ENCODE results near the gene DEFB127. TPM values are rescaled to one million over a fixed set of nuclear protein-coding genes. Genes with fewer than 3 reads are reported as not detected.

Gene DEFB127
- total RNA-seq (2021; ENCODE audit: unreplicated experiment) (not detected), Bru-seq, nascent RNA (not detected), BruChase-seq, experiment 1, labeled RNA remaining after a 2-hour chase (not detected), BruChase-seq, experiment 2, labeled RNA remaining after a 6-hour chase (not detected)
- not detected for polyA plus RNA-seq (2012; ENCODE audit: insufficient read length)
- long read RNA-seq = 0 reads

GRCh38 chr20:157154-157553 lies at the start of gene DEFB127:
Gene DEFB127, plus strand, starts transcription at chr20:157454. Its CDS starts 91 bp downstream, at chr20:157545.
- DNase-seq (ENCODE audit: low read depth, low spot score) (no peak), ATAC-seq (no peak)
- no peaks in the 10 kb centered on the region for H3K36me3 ChIP-seq (ENCODE audit: control insufficient read depth, insufficient read depth, low read length)
- no peaks in the 10 kb centered on the region for H3K9me3 ChIP-seq (ENCODE audit: control insufficient read depth, insufficient read depth, low read depth, low read length)
- H3K27me3 ChIP-seq (ENCODE audit: control insufficient read depth, insufficient read depth, low read length) = peaks cover 21% of the 10 kb centered on the region
- in situ Hi-C loops (cut with HindIII; ENCODE audit: low pct_unique_long_range_greater_than_20kb, low sequenced_read_pairs) (no loop called here), intact Hi-C loops (cut with micrococcal nuclease; ENCODE audit: unreplicated experiment) (no loop called here)
- TF ChIP-seq CTCF (IDR thresholded peaks at IDR 0.05) (no peak), POLR2AphosphoS5 (IDR thresholded peaks at IDR 0.05; ENCODE audit: low read depth, low read length) (no peak), REST (IDR thresholded peaks at IDR 0.05; ENCODE audit: insufficient read depth in 1 of 2, low read depth in 2 of 2, low read length in 1 of 2) (no peak), SIN3A (IDR thresholded peaks at IDR 0.05; ENCODE audit: borderline replicate concordance, insufficient read depth, low read depth, low read length) (no peak), TCF7L2 (IDR thresholded peaks at IDR 0.05; ENCODE audit: low read depth, low read length) (no peak)
- no TSS peak for BruUV-seq (replicated peaks)
- H3K27ac ChIP-seq (ENCODE audit: low read length) = no peak within 1 kb of the TSS
- H3K4me1 ChIP-seq (ENCODE audit: control insufficient read depth, insufficient read depth, low read length) = no peaks in the 10 kb centered on the region
- POLR2A ChIA-PET = interaction anchor here (0.7 kb wide), 1 partner anchor 169 kb away, joined by 3 read pairs; no protein-coding TSS in a partner anchor
- H3K4me3 ChIP-seq (ENCODE audit: low read depth in 2 of 2, low read length in 2 of 2) = no peak within 1 kb of the TSS
- CTCF ChIA-PET = no interaction called here

GRCh38 chr20:112396-112795 lies 44.9 kb upstream of the DEFB127 start:
- in situ Hi-C loops (cut with HindIII; ENCODE audit: low pct_unique_long_range_greater_than_20kb, low sequenced_read_pairs) (no loop called here), intact Hi-C loops (cut with micrococcal nuclease; ENCODE audit: unreplicated experiment) (no loop called here)
- Histone ChIP-seq H3K9me3 (ENCODE audit: control insufficient read depth, insufficient read depth, low read depth, low read length) (no peaks in the 10 kb centered on the region), H3K27me3 (ENCODE audit: control insufficient read depth, insufficient read depth, low read length) (peaks cover 3% of the 10 kb centered on the region; the same call in 1 of the 2 replicates), H3K36me3 (ENCODE audit: control insufficient read depth, insufficient read depth, low read length) (no peaks in the 10 kb centered on the region), H3K4me3 (ENCODE audit: low read depth in 2 of 2, low read length in 2 of 2) (no peak overlapping the region), H3K27ac (ENCODE audit: low read length) (no peak overlapping the region), H3K4me1 (ENCODE audit: control insufficient read depth, insufficient read depth, low read length) (no peaks in the 10 kb centered on the region)
- no peak for TF ChIP-seq CTCF (IDR thresholded peaks at IDR 0.05)
- no peak for TF ChIP-seq TCF7L2 (IDR thresholded peaks at IDR 0.05; ENCODE audit: low read depth, low read length)
- ATAC-seq = no peak
- no TSS peak for BruUV-seq (replicated peaks)
- no peak for DNase-seq (ENCODE audit: low read depth, low spot score)
- ChIA-PET POLR2A (no interaction called here), CTCF (no interaction called here)
